Memory B cell (primary cell): ENCODE data around the gene HIVEP3.

Experiments used
- ATAC-seq: fragments of 150-1000 bp; cut with Tn5 transposase; 2 replicates; pipeline ENCODE4 v1.10.0; 2021; ENCODE audit warnings: low read depth, mild to moderate bottlenecking, moderate library complexity
- DNase-seq, 2 donors: peaks; one replicate each; pipeline ENCODE4 v3.0.0; 2022; ENCODE audit warnings: low spot score in 2 of 2
- H3K27ac Mint-ChIP-seq: one replicate; pipeline ENCODE4 v1.8.0; 2022; ENCODE audit warnings: mild to moderate bottlenecking, moderate library complexity, mixed read lengths
- H3K27me3 Mint-ChIP-seq: one replicate; pipeline ENCODE4 v1.8.0; 2022; ENCODE audit warnings: mixed read lengths
- H3K36me3 Mint-ChIP-seq: one replicate; pipeline ENCODE4 v1.8.0; 2022; ENCODE audit warnings: mild to moderate bottlenecking, mixed read lengths
- H3K4me1 Mint-ChIP-seq: one replicate; pipeline ENCODE4 v1.8.0; 2022; ENCODE audit warnings: mixed read lengths
- H3K4me3 Mint-ChIP-seq: one replicate; pipeline ENCODE4 v1.8.0; 2022; ENCODE audit warnings: mild to moderate bottlenecking, moderate library complexity, mixed read lengths
- H3K9me3 Mint-ChIP-seq: one replicate; pipeline ENCODE4 v1.8.0; 2022; ENCODE audit warnings: mixed read lengths

Gene HIVEP3

GRCh38 chr1:41675401-41675800 lies 243.3 kb downstream of the HIVEP3 start:
- Mint-ChIP-seq H3K27me3 (no peaks in the 10 kb centered on the region), H3K27ac (peak overlapping the region; percentile 91), H3K36me3 (no peaks in the 10 kb centered on the region), H3K4me3 (peak overlapping the region; percentile 9), H3K9me3 (no peaks in the 10 kb centered on the region), H3K4me1 (peaks cover 49% of the 10 kb centered on the region)
- ATAC-seq (no peak), DNase-seq (no peak)

DNA sequence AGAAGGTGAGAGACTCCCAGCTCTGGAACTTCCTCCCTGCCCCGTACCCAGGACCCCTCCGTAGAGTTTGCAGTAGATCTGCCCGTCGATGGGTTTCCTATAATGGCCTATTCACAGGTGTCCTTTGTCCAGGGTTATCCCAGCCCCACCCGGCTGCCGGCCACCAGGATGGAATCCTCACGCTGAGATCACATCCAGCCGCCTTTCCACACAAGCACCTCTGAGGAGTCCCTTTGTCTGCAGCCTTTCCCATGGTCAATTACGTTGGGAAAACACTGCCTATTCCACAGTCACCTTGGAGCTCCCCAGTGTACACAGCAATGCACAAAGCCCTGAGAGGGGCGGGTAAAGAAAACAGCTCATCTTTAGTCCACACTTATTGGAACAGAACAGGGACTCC lies 244.2 kb downstream of the HIVEP3 start:
- H3K36me3 Mint-ChIP-seq: no peaks in the 10 kb centered on the region
- no peak for DNase-seq
- peaks cover 53% of the 10 kb centered on the region for H3K4me1 Mint-ChIP-seq
- ATAC-seq: no peak
- H3K4me3 Mint-ChIP-seq: peak overlapping the region; percentile 8
- peak overlapping the region; percentile 91 for H3K27ac Mint-ChIP-seq
- H3K27me3 Mint-ChIP-seq: no peaks in the 10 kb centered on the region
- H3K9me3 Mint-ChIP-seq: no peaks in the 10 kb centered on the region

DNA sequence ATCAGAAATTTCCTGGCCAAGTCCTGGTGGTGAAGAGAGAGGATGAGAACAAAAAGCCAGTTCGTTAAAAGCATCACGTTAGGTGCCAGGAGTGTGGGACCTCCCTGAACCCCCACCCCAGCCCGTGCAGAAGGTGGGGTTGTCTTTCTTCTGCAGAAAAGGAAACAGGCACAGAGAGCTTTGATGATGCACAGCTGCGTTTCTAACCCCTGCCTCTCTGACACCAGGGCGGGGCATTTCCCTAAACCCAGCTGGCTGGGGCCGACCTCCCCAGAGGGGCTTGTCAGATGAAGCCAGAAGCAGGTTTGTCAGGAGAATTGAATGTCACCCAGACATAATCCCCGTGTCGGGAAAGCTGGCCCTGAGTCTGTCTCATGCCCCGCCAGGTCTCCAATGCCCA lies 244.9 kb downstream of the HIVEP3 start:
- DNase-seq (peak; percentile 45 to 48), ATAC-seq (peak; percentile 84)
- H3K27ac Mint-ChIP-seq: peak overlapping the region; percentile 91
- H3K9me3 Mint-ChIP-seq: no peaks in the 10 kb centered on the region
- no peaks in the 10 kb centered on the region for H3K36me3 Mint-ChIP-seq
- no peaks in the 10 kb centered on the region for H3K27me3 Mint-ChIP-seq
- peaks cover 54% of the 10 kb centered on the region for H3K4me1 Mint-ChIP-seq
- peak overlapping the region; percentile 79 for H3K4me3 Mint-ChIP-seq

DNA sequence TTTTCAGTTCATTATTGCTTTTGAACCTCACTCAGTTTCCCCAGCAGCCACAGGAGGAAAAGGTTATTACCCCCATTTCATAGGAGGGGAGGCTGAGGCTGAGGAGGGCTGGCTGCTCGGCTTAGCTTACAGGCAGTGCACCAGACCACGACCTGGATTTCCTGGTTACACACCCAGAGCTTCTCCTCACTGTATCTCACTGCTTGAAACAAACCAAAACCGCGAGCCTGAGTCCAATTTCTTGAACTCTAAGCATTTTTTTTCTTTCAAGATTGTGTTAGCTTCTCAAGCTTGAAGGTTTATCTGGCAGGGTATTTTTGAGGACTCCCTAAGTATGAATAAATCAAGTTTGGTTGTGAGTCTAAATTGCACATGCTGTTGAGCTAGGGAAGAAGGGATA lies 245.3 kb downstream of the HIVEP3 start:
- Mint-ChIP-seq H3K27me3 (no peaks in the 10 kb centered on the region), H3K4me1 (peaks cover 52% of the 10 kb centered on the region), H3K27ac (peak overlapping the region; percentile 91), H3K4me3 (peak overlapping the region; percentile 79), H3K36me3 (no peaks in the 10 kb centered on the region), H3K9me3 (no peaks in the 10 kb centered on the region)
- DNase-seq (peak in 1 of 2 donors; percentile 32), ATAC-seq (peak; percentile 87)

DNA sequence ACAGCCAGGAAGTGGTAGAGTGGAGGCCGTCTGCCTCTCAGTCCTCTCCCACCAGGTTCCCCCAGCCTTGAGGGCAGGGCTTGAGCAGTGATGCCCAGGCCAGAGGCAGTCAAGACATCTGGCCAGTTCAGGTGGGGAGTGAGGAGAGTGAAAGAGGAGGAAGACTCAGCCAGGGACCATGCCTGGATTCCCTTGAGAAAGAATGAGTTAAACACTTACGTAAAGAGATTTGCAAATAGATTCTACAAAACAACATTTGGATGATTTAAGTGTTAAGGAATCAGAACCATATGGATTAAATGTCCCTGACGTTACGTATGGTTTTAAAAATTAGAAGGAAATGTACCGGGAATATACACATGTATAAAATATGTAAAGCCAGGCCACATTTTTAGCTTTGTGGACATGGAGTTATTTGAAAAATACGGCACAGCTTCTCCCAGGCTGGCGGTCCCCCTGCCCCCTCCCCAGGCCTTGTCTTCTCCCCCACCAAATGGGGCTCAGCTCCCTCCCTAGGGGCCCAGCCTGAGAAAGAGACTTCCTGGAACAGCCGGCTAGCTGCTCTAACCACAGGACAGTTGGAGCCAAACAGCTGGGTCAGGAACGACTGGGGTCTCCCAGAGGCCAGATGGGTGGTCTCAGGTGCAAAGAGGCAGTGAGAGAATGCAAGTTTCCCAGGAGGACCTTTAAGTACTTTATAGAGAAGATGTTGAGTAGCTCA lies 245.9 kb downstream of the HIVEP3 start:
- ATAC-seq: no peak
- Mint-ChIP-seq H3K4me1 (peaks cover 55% of the 10 kb centered on the region), H3K27ac (peak overlapping the region; percentile 91), H3K27me3 (no peaks in the 10 kb centered on the region), H3K9me3 (no peaks in the 10 kb centered on the region), H3K36me3 (no peaks in the 10 kb centered on the region), H3K4me3 (peak overlapping the region; percentile 79)
- DNase-seq: no peak

DNA sequence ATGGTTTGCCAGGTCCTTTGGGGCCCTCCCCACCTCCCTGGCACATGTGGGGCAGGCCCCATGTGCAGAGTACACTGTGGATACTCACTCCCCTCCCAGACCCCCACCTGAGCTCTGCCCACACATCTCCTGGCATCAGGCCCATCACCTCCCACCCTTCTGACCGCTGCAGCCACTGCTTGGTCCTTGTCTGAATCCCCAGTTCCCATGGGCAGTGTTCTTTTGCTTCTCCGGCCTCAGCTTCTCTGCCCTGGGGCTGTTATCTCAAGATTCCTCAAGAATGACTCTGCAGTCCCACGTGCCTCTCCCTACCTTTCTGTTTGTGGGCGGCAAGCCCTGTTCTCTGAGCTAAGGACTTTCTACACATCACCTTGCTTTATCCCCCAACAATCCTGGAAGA lies 246.5 kb downstream of the HIVEP3 start:
- Mint-ChIP-seq H3K27ac (peak overlapping the region; percentile 91), H3K36me3 (no peaks in the 10 kb centered on the region), H3K4me3 (peak overlapping the region; percentile 15), H3K27me3 (no peaks in the 10 kb centered on the region), H3K4me1 (peaks cover 60% of the 10 kb centered on the region), H3K9me3 (no peaks in the 10 kb centered on the region)
- no peak for DNase-seq
- ATAC-seq: no peak

GRCh38 chr1:41671116-41671755 lies 247.5 kb downstream of the HIVEP3 start:
- Mint-ChIP-seq H3K27ac (peak overlapping the region; percentile 14), H3K9me3 (no peaks in the 10 kb centered on the region), H3K27me3 (no peaks in the 10 kb centered on the region), H3K36me3 (no peaks in the 10 kb centered on the region), H3K4me1 (peaks cover 69% of the 10 kb centered on the region), H3K4me3 (no peak overlapping the region)
- ATAC-seq (no peak), DNase-seq (no peak)

DNA sequence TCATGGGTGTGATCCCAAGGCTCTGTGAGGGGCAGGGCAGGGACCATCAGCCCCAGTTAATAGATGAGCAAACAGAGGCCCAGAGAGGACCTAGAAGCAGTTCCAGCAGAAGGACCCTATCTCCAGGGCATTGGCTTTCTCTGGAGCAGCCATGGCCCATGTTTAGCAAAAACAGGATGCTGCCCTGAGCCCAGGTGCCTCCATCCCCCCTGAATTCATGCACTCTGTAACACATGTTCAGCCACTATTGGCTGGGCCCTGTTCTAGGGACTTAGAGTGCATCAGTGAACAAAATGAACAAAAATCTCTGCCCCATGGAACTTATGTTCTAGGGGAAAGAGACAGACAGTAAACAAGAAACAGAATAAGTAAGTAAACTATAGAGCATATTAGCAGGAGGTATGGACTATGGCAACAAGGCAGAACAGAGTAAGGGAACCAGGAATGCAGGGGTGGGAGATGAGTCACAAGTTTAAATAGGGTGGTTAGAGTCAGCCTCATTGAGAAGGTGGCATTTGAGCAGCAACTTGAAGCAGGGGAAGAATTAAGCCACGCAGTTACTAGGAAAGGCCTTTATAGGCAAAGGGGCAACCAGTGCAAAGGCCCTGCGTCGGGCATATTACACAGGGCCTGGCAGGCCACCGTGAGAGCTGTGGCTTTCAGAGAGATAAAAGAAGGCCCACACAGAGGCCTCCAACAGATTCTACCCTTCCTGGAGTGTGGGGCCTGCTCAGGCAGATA lies 248.3 kb downstream of the HIVEP3 start:
- no peaks in the 10 kb centered on the region for H3K9me3 Mint-ChIP-seq
- peaks cover 73% of the 10 kb centered on the region for H3K4me1 Mint-ChIP-seq
- H3K36me3 Mint-ChIP-seq: no peaks in the 10 kb centered on the region
- H3K27me3 Mint-ChIP-seq: no peaks in the 10 kb centered on the region
- no peak overlapping the region for H3K4me3 Mint-ChIP-seq
- ATAC-seq: no peak
- no peak for DNase-seq
- no peak overlapping the region for H3K27ac Mint-ChIP-seq

- no peaks in the 10 kb centered on the region for H3K9me3 Mint-ChIP-seq
- ATAC-seq: no peak
- H3K36me3 Mint-ChIP-seq: no peaks in the 10 kb centered on the region
- H3K4me1 Mint-ChIP-seq: peaks cover 65% of the 10 kb centered on the region
- no peak overlapping the region for H3K4me3 Mint-ChIP-seq
- peak overlapping the region; percentile 74 for H3K27ac Mint-ChIP-seq
- no peaks in the 10 kb centered on the region for H3K27me3 Mint-ChIP-seq
- no peak for DNase-seq
Observed at GRCh38 chr1:41668967-41669366, 249.8 kb downstream of the HIVEP3 start.

GRCh38 chr1:41668054-41668660 lies 250.6 kb downstream of the HIVEP3 start:
- Mint-ChIP-seq H3K9me3 (no peaks in the 10 kb centered on the region), H3K36me3 (no peaks in the 10 kb centered on the region), H3K27me3 (no peaks in the 10 kb centered on the region), H3K4me3 (no peak overlapping the region), H3K4me1 (peaks cover 62% of the 10 kb centered on the region), H3K27ac (peak overlapping the region; percentile 78)
- DNase-seq (no peak), ATAC-seq (no peak)

DNA sequence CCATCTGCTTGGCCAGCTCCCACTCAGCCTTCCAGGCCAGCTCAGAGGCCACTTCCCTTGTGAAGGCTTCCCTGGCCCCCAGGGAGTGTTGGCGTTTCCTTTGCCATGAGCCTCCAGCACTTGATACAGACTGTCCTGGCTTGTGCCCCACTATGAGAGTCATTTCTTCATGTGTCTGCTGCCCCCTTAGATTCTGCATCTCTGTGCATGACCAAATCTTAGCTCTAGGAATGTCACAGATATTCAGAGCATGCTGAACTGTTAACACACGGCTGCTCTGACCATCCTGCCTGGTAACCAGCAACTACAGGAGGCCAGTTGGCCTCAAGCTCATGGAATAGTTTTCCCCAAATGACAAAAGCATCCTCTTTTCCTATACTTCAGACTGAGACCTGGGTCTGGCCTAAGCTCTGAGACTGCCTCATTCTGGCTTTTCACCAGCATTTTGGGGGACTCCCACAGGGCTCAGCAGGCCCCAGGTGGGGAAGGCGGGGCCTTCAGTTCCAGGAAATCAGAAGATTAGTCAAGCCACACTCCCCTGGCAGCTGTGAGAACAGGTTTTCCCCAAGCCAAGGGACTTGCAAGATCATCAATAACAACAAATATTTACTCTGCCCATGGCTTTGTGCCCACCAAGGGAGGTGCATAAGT lies 251.6 kb downstream of the HIVEP3 start:
- Mint-ChIP-seq H3K36me3 (no peaks in the 10 kb centered on the region), H3K4me1 (peaks cover 55% of the 10 kb centered on the region), H3K27ac (peak overlapping the region; percentile 78), H3K9me3 (no peaks in the 10 kb centered on the region), H3K27me3 (no peaks in the 10 kb centered on the region), H3K4me3 (peak overlapping the region; percentile 42)
- DNase-seq (peak; percentile 57 to 63), ATAC-seq (peak; percentile 82)

GRCh38 chr1:41665962-41666917 lies 252.5 kb downstream of the HIVEP3 start:
- DNase-seq: no peak
- no peaks in the 10 kb centered on the region for H3K36me3 Mint-ChIP-seq
- H3K4me3 Mint-ChIP-seq: peak overlapping the region; percentile 42
- H3K4me1 Mint-ChIP-seq: peaks cover 51% of the 10 kb centered on the region
- no peak for ATAC-seq
- peak overlapping the region; percentile 78 for H3K27ac Mint-ChIP-seq
- H3K9me3 Mint-ChIP-seq: no peaks in the 10 kb centered on the region
- H3K27me3 Mint-ChIP-seq: no peaks in the 10 kb centered on the region
